DMS114 treated with DMSO at 0.1 percent for 48 hours (cell line): ENCODE results near the gene ZSCAN26.

Experiments
- DNase-seq: peaks from one replicate; lab custom pipeline; 2025; ENCODE audit not compliant: unreplicated experiment; lab: John Stamatoyannopoulos, UW

The ZSCAN26 gene

DNA sequence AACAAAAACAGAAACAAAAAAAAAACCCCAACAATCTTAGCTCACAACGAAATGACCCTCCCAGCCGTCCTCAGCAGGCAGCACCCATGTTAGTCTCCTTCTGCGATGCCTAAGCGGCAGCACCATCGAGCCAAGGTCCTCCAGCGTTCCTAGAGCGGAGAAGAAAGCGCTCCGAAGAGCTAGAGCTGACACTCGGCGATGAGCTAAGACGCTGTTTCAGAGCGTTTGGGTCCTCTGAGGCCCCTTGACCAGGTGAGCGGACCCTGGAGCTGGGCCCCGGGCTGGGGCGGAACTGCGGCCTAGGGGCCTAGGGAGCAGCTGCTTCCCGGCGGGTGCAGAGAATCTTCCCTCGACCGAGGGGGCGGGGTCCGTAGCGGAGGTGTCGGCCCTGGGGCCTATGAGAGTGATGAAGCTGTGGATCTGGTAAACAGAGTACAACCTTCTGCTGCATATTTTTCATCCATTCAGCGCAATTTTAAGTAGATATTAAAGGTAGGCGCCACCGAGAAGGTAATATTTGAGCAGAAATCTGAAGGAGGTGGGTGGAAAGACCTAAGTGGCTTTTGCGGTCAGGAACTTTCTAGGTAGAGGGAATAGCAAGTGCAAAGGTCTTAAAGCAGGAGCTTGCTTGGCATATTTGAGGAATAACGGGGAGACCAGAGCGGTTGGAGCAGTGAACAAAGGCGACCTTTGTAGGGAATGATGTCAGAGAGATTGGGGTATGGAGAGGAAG lies at the start of gene ZSCAN26:
TSS of gene ZSCAN26 (plus strand) at position 182 of the 733 bp plus-strand sequence. CDS start 4,777 bp downstream, outside the sequence.
- peak; percentile 92 for DNase-seq

DNA sequence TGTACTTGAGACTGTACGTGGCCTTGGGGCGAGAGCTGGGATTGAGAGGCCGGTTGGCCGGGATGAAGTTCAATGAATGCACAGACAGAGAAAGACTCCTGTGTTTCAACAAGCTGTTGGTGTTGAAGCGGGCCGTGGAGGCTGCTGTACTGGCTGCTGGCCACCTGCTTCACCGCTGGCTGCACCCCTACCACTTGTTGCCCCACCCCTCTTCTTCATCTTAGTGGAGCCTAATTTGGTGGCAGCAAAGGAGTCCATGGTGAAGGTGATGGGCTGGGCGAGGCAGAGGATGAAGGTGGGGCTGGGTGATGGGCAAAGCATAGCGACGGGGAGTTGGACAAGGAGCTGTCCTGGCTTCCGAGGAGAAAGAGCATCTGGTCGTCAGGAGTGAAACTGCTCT lies 49.1 kb upstream of the ZSCAN26 start:
- no peak for DNase-seq

DNA sequence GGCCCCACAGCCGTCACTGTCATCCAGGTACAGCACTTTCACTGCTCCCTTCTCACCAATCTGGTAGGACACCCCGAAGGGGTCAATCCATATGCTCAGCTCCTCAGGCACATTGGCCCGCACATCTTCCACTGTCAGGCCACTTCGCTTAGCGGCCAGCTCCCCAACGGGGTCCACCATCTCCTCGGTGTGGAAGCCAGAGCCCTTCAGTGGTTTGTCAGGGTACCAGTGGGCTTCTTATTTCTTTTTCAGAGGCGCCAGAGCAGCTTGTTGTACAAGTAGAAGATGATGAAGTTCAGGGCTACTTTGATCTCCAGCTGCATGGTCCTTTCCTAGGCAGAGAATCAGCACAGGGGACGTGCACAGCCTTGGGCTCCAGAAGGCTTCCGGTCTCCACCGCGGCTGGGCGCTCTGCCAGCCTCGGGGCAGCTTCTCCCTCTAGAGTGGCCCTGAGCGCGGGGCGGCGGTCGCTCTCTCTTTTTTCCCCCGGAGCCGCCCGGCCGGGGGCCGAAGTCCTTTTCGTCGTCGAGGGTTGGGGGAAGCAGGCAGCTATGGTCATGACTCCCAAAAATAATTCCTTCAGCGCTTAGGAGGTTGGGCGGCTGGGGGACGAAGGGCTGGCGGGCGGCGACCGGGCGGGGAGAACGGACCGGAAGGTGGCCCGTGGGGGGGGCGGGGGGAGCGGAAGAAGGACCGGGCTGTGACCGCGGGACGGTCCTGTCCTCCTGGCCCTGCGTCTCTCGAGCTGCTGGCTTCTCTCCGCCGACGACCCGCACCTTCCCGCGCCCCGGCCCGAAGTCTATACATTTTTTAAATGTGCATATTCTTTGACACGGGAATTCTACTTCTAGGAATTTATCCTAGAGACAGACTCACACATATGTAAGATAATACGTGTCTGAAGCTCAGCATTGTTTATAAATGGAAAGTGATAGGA lies 48.4 kb upstream of the ZSCAN26 start:
- peak; percentile 36 for DNase-seq

DNA sequence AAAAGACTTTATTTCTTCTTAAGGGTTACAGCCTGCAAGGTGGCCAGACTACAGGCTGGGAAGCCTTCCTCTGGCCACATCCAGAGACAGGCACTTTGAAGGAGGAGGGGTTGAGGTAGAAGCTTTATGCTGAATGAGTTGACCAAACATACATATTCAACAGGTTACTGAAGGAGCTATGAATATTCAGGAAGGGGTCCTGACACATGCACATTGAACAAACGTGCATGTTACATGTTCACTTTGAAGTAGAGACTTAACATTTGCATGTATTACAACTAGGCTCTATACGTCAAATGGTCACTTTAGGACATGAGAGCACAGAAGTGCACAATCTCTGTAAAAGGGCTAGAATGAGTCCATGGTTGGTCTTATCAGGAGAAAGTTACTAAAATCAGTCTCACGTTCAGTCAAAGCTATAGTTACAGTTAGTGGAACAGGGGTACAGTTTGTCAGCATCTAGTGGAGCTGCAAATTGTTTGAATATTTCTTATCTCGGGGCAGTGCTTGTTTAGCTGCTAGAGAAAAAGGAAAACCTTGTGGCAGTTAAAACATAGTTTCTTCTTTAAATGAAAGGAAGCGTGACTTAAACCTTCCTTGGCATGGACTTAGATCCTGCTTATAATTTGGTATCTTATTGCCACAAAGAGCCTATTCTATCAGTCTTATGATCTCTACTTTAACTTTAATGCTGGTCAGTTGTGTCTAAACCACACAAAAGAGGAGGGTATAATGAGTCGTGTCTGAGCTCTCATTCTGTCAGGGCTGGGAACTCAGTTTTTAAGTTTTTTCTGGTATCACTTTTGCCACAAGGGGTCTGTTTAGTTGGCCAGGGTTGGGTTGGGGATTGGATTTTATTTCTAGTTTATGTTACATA lies 46.4 kb upstream of the ZSCAN26 start:
- no peak for DNase-seq

DNA sequence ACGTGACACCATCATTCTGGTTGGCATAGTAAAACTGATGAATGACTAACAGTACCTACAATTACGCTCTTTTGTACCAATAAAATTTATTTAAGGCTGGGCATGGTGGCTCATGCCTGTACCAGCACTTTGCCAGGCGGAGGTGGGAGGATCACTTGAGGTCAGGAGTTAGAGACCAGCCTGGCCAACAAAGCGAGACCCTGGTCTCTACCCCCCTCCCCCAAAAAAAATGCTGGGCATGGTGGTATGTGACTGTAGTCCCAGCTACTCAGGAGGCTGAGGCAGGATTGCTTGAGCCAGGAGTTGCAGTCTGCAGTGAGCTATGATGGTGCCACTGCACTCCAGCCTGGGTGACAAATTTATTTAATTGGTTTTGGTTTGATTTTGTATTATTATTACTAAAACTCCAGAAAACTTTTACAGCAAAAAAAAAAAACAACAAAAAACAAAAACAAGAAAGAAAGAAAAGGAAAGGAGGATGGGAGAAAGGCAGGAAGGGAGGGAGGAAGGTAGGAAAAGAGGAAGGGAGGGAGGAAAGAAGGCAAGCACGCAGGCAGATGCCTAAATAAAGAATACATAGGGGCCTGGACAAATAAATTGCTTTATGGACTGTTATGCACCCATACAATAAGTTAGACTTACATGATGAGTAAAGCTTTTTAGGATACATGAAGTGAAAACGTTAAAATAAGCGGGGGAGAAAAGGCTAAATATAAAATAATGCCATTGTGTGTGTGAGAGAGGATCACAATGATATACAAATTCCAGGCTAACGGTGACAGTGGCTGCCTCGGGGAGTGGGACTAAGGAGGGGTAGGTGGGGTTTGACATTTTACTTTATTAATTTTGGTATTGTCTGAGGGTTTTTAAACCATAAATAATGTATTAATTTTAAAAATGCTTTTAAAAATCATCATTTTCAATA lies 42.5 kb upstream of the ZSCAN26 start:
- no peak for DNase-seq

DNA sequence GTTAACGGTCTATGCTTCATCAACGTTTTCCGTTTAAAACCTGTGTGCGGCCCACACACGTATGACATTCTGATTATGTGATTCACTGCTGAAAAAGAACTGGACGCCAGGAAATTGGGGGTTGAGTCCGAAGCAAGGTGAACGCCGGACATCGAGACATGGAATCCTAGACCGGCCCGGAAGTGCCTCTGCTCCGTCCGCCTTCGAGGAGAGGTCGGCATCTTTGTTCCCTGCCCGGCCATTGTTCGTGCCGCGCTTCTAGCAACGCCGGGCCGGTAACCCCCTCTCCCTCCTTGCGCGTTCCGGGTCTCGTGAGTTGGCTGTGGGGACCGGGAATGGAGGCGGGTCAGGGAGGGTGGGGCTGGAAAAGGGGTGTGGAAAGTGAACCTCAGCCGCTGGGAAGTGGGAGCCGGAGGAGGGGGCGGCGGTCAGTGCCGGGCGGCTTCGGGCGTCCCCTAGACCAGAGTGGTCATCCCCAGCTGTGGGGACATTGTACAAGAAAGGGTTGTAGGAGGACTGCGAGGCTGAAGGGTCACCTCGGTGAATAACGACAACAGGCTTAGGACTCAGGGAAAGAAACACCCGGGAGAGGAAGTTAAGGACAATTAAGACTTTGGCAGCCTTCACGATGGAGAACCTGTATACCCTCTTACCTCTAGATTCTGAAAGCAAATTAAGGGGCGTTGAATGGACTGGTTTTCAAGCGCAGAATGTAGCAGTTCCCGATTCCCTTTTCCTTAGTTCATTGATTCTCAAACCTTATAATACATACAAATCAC lies 41.7 kb upstream of the ZSCAN26 start, which contains the start of gene ZSCAN9:
TSS of gene ZSCAN9 (plus strand) at position 220 of the 779 bp plus-strand sequence. CDS start 1,810 bp downstream, outside the sequence.
- peak; percentile 77 for DNase-seq

GRCh38 chr6:28226460-28226859 lies 40.5 kb upstream of the ZSCAN26 start:
- no peak for DNase-seq

DNA sequence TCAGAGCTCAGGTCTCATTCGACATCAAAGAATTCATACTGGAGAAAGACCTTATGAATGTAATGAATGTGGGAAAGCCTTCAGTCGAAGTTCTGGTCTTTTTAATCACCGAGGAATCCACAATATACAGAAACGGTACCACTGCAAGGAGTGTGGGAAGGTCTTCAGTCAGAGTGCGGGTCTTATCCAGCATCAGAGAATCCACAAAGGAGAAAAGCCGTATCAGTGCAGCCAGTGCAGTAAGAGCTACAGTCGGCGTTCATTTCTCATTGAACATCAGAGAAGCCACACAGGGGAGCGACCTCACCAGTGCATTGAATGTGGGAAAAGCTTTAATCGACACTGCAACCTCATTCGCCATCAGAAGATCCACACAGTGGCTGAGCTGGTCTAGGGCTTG lies 34.2 kb upstream of the ZSCAN26 start:
- no peak for DNase-seq

- DNase-seq = no peak
These were observed 31.0 kb upstream of the ZSCAN26 start for GRCh38 chr6:28235912-28236452.

DNA sequence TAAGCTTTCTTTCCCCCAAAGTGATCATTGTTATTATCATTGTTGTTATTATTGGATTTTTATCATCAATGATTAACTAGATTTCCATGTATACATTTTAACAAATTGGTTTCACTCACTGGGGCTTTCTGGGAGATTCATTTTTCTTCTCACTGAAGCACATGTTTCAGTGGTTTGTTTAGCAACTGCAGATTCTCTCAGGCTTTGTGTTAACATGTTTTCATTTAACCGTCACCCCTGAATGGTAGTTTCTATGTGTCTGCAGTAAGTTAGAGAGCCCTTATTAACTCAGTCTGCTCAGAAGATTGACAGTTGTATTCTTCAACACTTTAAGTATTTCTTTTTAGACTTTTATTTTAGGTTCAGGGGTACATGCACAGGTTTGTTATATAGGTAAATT lies 27.3 kb upstream of the ZSCAN26 start:
- no peak for DNase-seq

GRCh38 chr6:28240471-28240870 lies 26.5 kb upstream of the ZSCAN26 start:
- DNase-seq = no peak

DNA sequence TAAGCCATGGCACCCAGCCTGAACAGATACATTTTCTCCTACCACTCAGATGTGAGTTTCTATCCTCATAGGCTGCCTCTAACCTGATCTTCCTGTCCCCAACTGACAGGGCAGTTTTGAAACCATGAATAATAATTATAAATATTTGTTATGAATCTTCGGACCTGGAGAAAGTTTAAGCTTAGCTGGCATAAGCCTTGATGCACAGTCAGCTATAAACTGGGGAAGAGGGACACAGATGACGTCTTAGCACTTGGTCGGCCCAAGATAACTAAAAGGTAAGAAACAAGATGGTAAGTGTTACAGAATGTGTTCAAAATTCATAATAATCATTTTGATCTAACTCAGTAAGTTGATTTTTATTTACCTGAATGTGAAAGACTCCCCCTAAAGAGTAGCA lies 23.0 kb upstream of the ZSCAN26 start:
- no peak for DNase-seq

- DNase-seq = no peak
These were observed 21.6 kb upstream of the ZSCAN26 start for GRCh38 chr6:28245206-28245941.

GRCh38 chr6:28248916-28249315 lies 18.0 kb upstream of the ZSCAN26 start:
- no peak for DNase-seq

GRCh38 chr6:28250747-28251146 lies 16.2 kb upstream of the ZSCAN26 start:
- no peak for DNase-seq

DNA sequence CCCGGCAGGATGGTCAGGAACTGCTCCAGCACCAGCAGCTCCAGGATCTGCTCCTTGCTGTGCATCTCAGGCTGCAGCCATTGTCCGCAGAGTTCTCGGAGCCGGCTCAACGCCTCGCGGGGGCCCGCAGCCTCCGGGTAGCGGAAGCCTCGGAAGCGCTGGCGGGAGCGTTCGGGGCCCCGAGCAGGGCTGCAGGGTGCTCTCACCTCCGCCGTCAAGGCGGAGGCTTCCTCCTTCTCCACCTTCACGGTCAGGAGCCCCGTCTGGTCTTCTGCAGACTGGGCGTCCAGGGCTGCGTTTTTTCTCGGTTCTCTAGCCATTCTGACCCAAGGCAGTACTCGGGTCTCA lies 15.3 kb upstream of the ZSCAN26 start:
- DNase-seq = no peak

DNA sequence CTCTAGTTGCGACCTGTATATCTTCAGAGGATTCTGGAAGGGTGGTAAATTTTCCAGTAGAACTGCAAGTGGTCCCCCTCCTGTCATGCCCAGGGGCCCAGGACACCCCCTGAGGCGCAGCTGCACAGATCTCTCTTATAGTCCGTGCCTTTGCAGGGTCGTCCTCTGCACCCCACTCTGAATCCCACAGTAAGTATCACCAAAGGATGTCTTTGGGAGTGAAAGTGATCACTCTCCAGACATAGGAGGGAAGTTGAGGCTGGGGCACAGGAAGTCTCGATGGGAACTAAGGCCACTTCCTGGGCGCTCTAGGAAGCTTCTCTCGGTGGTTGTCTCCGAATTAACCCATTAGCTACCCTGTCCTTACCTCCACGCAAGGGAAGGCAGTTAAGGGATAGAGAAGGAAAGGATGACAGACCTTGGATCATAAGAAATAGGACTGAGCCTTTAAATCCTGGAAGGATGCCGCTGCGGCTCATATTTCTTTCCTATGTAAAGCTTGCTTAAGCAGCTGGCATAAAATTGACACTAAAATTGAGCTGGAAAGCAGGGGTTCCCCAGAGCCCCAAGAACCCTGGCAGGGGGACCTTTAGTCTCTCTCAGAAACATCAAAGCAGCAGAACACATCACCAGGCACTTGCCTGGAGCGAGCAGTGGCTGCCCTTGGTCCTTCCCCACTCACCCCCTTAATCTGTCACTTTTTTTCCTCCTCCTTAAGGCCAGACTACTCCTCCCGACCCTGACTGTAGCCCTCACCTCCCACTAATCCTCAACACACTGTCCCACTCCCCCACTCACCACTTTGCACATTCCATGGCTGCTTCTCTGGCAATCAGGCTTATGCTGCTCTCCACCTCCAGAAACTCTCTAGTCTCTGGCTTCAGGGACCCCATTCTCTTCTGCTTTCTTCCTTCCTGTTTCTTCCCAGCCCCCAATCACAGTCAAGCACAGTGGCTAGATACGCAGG lies 14.7 kb upstream of the ZSCAN26 start, which contains the start of gene ZKSCAN4:
TSS of gene ZKSCAN4 (minus strand) at position 261 of the 967 bp plus-strand sequence. CDS start 289 bp downstream, outside the sequence.
- peak; percentile 91 for DNase-seq
